Heart left ventricle (tissue), 16 donors: Measurements from ENCODE around the gene ENGASE. TPM values are rescaled to one million over a fixed set of nuclear protein-coding genes. Genes with fewer than 3 reads are reported as not detected.

Experiments
- ATAC-seq, 4 donors: fragments of 200-7000 bp; cut with Tn5 transposase; one replicate each; pipeline ENCODE4 v1.9.1; 2020 to 2022; ENCODE audit warnings: moderate library complexity in 4 of 4, mild to moderate bottlenecking in 3 of 4, moderate number of reproducible peaks in 1 of 4
- DNase-seq, 5 donors: peaks; one replicate each; pipeline ENCODE4 v3.0.0-alpha.2; 2020
- H3K27ac ChIP-seq, 12 donors: fragments of 200-600 bp; sonication (generic) in 4 of 12; one replicate each; pipeline versions ENCODE4 v1.5.0 to v1.8.0; 2016 to 2022; ENCODE audit warnings: mild to moderate bottlenecking in 2 of 12
- H3K27me3 ChIP-seq, 9 donors: fragments of 200-600 bp; sonication (generic) in 2 of 9; one replicate each; pipeline versions ENCODE4 v1.5.1 to v1.8.0; 2016 to 2022; ENCODE audit warnings: mild to moderate bottlenecking in 3 of 9
- H3K36me3 ChIP-seq, 9 donors: fragments of 200-600 bp; sonication (generic) in 2 of 9; one replicate each; pipeline versions ENCODE4 v1.5.0 to v1.8.0; 2018 to 2022; ENCODE audit warnings: mild to moderate bottlenecking in 2 of 9
- H3K4me1 ChIP-seq, 12 donors: fragments of 200-600 bp; sonication (generic) in 4 of 12; one replicate each; pipeline versions ENCODE4 v1.5.0 to v1.8.0; 2016 to 2022; ENCODE audit warnings: mild to moderate bottlenecking in 3 of 12
- H3K4me3 ChIP-seq, 12 donors: fragments of 200-600 bp; sonication (generic) in 4 of 12; one replicate each; pipeline versions ENCODE4 v1.5.0 to v1.8.0; 2017 to 2022; ENCODE audit warnings: mild to moderate bottlenecking in 9 of 12, moderate library complexity in 4 of 12
- H3K9me3 ChIP-seq, 12 donors: fragments of 200-600 bp; sonication (generic) in 4 of 12; one replicate each; pipeline versions ENCODE4 v1.5.0 to v1.8.0; 2016 to 2022; ENCODE audit warnings: mild to moderate bottlenecking in 1 of 12
- CTCF ChIP-seq, 12 donors: fragments of 200-600 bp; sonication (generic) in 4 of 12; IDR thresholded peaks; one replicate each; pipeline versions ENCODE4 v1.5.0 to v1.8.0; 2018 to 2022; ENCODE audit warnings: antibody characterized with exemption in 12 of 12, mild to moderate bottlenecking in 5 of 12
- POLR2A ChIP-seq, 2 donors: fragments of 450-650 bp; IDR thresholded peaks; one replicate each; pipeline ENCODE4 v1.6.1; 2017; ENCODE audit warnings: antibody characterized with exemption in 2 of 2, mild to moderate bottlenecking in 2 of 2, moderate library complexity in 2 of 2
- WGBS, 4 donors: extraction: QIAGEN DNeasy Blood & Tissue Kit in 2 of 4; methylation state at CpG; one replicate each; pipeline versions ENCODE4 v1.1.5 to v1.1.7; 2013 to 2018; 5-methylcytosine and 5-hydroxymethylcytosine counted together
- intact Hi-C, 10 donors: fragments of 100-400 bp; cut with DNase I; formaldehyde crosslinking; loops; one replicate each; pipeline versions ENCODE4 v1.11.1 to v1.14.2; 2022
- polyA plus RNA-seq, 2 donors: library from polyadenylated mRNA; stranded (reverse); fragments of 200-250 nt; gene quantifications; one replicate each; pipeline ENCODE4 v1.2.3, GENCODE V29; 2013
- total RNA-seq, 9 donors: library from RNA; depleted of rRNA in 2 of 9; stranded (reverse); fragments of >200 nt in 2 of 9; fragmentation: NEBNext Ultra II Directional in 3 of 9; extraction: Animal tissue kit (Norgen Biotek cat#: 25700) in 3 of 9; gene quantifications; one replicate each; pipeline versions ENCODE4 v1.1.0 to v1.2.4, GENCODE V29; 2016 to 2023
- donor health status: ischemic (EF 13 %, LVEDD 7.1; RV severe dilation, severe dysfunction).
- donor health status: healthy with polysubstance abuse.
- donor health status: DM: no; HTN: yes; CAD: no.
- donor health status: DM: no; HTN: no; CAD: no.
- donor health status: ischemic (EF 25% LVEDD 6.9; RV normal size, moderate dysfunction).
- donor health status: ischemic (EF 25% LVEDD 5.7; RV mildly dilated, moderate dysfunction).
- donor health status: healthy.
- donor health status: DM: yes; HTN: yes; CAD: no.
- donor health status: ischemic (EF 35%, LVEDD 5.7; RV mildly dilated, moderate dysfunction).
- donor health status: nonischemic (EF 11% LVEDD 7.7; RV severe dilation, severe dysfunction).
- donor health status: DM: yes; HTN: yes; CAD: no.
- donor health status: PGD.
- donor health status: ischemic (EF 29% LVEDD 5.4; RV normal size, mild dysfunction).
- donor health status: nonischemic (EF 23%, LVEDD 6.1; RV moderate dilation, normal function).

The ENGASE gene
- total and polyA plus RNA-seq, 11 donors: 6.2 to 42.0 (median 23.5) TPM

GRCh38 chr17:79033741-79034501 lies 40.7 kb upstream of the ENGASE start:
- TF ChIP-seq CTCF (IDR thresholded peaks at IDR 0.05) (no peak), POLR2A (IDR thresholded peaks at IDR 0.05) (no peak)
- WGBS, 4 donors: 42 to 62% (median 53%) methylated on average over 21 to 28 of the region's 28 CpGs
- Histone ChIP-seq H3K27ac (peak overlapping the region in 10 of 12 donors; percentile 31 to 74 (median 56)), H3K4me3 (no peak overlapping the region), H3K4me1 (peaks cover 0 to 46% (median 26%) of the 10 kb centered on the region in 12 donors), H3K36me3 (no peaks in the 10 kb centered on the region), H3K9me3 (no peaks in the 10 kb centered on the region), H3K27me3 (no peaks in the 10 kb centered on the region)
- intact Hi-C loops: no loop called here
- ATAC-seq (peak; percentile 26 to 72 (median 56)), DNase-seq (peak; percentile 55 to 76 (median 69))

- TF ChIP-seq POLR2A (IDR thresholded peaks at IDR 0.05) (no peak), CTCF (IDR thresholded peaks at IDR 0.05) (no peak)
- no peak overlapping the region for H3K4me3 ChIP-seq
- H3K9me3 ChIP-seq: no peaks in the 10 kb centered on the region
- no peak for ATAC-seq
- no peak for DNase-seq
- intact Hi-C loops: no loop called here
- peak overlapping the region in 4 of 12 donors; percentile 31 to 74 (median 55) for H3K27ac ChIP-seq
- peaks cover 0 to 3% (median 0%) of the 10 kb centered on the region in 9 donors for H3K36me3 ChIP-seq
- 87 to 92% (median 90%) methylated on average over 8 of the region's 8 CpGs for WGBS, 4 donors
- no peaks in the 10 kb centered on the region for H3K27me3 ChIP-seq
- H3K4me1 ChIP-seq: peaks cover 0 to 48% (median 23%) of the 10 kb centered on the region in 12 donors
Measured at GRCh38 chr17:79034931-79035485, 39.6 kb upstream of the ENGASE start.

GRCh38 chr17:79035686-79036085 lies 38.9 kb upstream of the ENGASE start:
- H3K27ac ChIP-seq: no peak overlapping the region
- TF ChIP-seq CTCF (IDR thresholded peaks at IDR 0.05) (no peak), POLR2A (IDR thresholded peaks at IDR 0.05) (no peak)
- intact Hi-C loops: no loop called here
- 95 to 97% (median 96%) methylated on average over 6 of the region's 6 CpGs for WGBS, 4 donors
- H3K27me3 ChIP-seq: no peaks in the 10 kb centered on the region
- ATAC-seq (no peak), DNase-seq (no peak)
- peaks cover 0 to 3% (median 0%) of the 10 kb centered on the region in 9 donors for H3K36me3 ChIP-seq
- peaks cover 0 to 48% (median 23%) of the 10 kb centered on the region in 12 donors for H3K4me1 ChIP-seq
- H3K4me3 ChIP-seq: no peak overlapping the region
- no peaks in the 10 kb centered on the region for H3K9me3 ChIP-seq

GRCh38 chr17:79036181-79036580 lies 38.4 kb upstream of the ENGASE start:
- Histone ChIP-seq H3K27me3 (no peaks in the 10 kb centered on the region), H3K9me3 (no peaks in the 10 kb centered on the region), H3K27ac (no peak overlapping the region), H3K4me3 (no peak overlapping the region), H3K36me3 (peaks cover 0 to 3% (median 0%) of the 10 kb centered on the region in 9 donors), H3K4me1 (peaks cover 0 to 48% (median 23%) of the 10 kb centered on the region in 12 donors)
- no peak for DNase-seq
- no peak for ATAC-seq
- intact Hi-C loops: no loop called here
- TF ChIP-seq POLR2A (IDR thresholded peaks at IDR 0.05): no peak
- TF ChIP-seq CTCF (IDR thresholded peaks at IDR 0.05): no peak
- 94 to 98% (median 96%) methylated on average over 6 of the region's 6 CpGs for WGBS, 4 donors
